ENCODE data around the gene SCUBE1. TPM values are rescaled to one million over a fixed set of nuclear protein-coding genes. Genes with fewer than 3 reads are reported as not detected.

SCUBE1 gene
- total and polyA plus RNA-seq, 2 of the 4 experiments (the other 2 are of a cell fraction): not detected

- intact Hi-C loops (cut with micrococcal nuclease) (no loop called here), dilution Hi-C loops (cut with HindIII; ENCODE audit: low sequenced_read_pairs, unreplicated experiment) (no loop called here), in situ Hi-C loops (cut with MboI; ENCODE audit: low sequenced_read_pairs) (no loop called here)
- H3K4ac ChIP-seq (ENCODE audit: low read depth, low read length): no peak overlapping the region
- no peak overlapping the region for H3K4me3 ChIP-seq (ENCODE audit: insufficient read depth, low read depth, low read length)
- no peaks in the 10 kb centered on the region for H3K9me3 ChIP-seq (ENCODE audit: control insufficient read depth, insufficient read depth, low read length)
- ChIA-PET CTCF (no interaction called here), POLR2A (ENCODE audit: unreplicated experiment) (no interaction called here)
- TF ChIP-seq RAD21 (IDR thresholded peaks at IDR 0.05; ENCODE audit: low read length): no peak
- TF ChIP-seq MXI1 (IDR thresholded peaks at IDR 0.05; ENCODE audit: borderline replicate concordance, low read depth, low read length): no peak
- TF ChIP-seq RCOR1 (IDR thresholded peaks at IDR 0.05; ENCODE audit: insufficient replicate concordance, low read length): no peak
- TF ChIP-seq RFX5 (IDR thresholded peaks at IDR 0.05; ENCODE audit: low read depth, low read length): no peak
- TF ChIP-seq POLR2A (IDR thresholded peaks at IDR 0.05; ENCODE audit: low read depth, low read length): no peak
- TF ChIP-seq CEBPB (IDR thresholded peaks at IDR 0.05; ENCODE audit: low read depth, low read length): no peak
- no peak for TF ChIP-seq NFE2L2 (IDR thresholded peaks at IDR 0.05; ENCODE audit: low read depth, low read length)
- no peak for TF ChIP-seq FOS (IDR thresholded peaks at IDR 0.05; ENCODE audit: low read depth, low read length)
- no peak for TF ChIP-seq CTCF (conservative IDR thresholded peaks at IDR 0.05; ENCODE audit: low read depth, low read length)
- TF ChIP-seq ELK1 (IDR thresholded peaks at IDR 0.05; ENCODE audit: borderline replicate concordance, low read depth, low read length): no peak
- TF ChIP-seq SMC3 (IDR thresholded peaks at IDR 0.05; ENCODE audit: low read depth, low read length): no peak
- TF ChIP-seq CHD1 (IDR thresholded peaks at IDR 0.05; ENCODE audit: low read depth, low read length): no peak
- TF ChIP-seq MAZ (IDR thresholded peaks at IDR 0.05; ENCODE audit: borderline replicate concordance, low read depth, low read length): no peak
- TF ChIP-seq MAFK (IDR thresholded peaks at IDR 0.05; ENCODE audit: low read depth, low read length): no peak
- H4K20me1 ChIP-seq (ENCODE audit: insufficient read depth, low read length): no peaks in the 10 kb centered on the region
- no peak overlapping the region for H2BK120ac ChIP-seq (ENCODE audit: low read depth, low read length)
- H3K14ac ChIP-seq (replicated peaks; ENCODE audit: low read depth, low read length): no peak overlapping the region
- peaks cover 11% of the 10 kb centered on the region; the same call in 1 of the 2 replicates for H3K4me1 ChIP-seq (ENCODE audit: control insufficient read depth, insufficient read depth, low read length)
- H3K9ac ChIP-seq (ENCODE audit: low read depth, low read length): no peak overlapping the region
- no peaks in the 10 kb centered on the region for H3K79me1 ChIP-seq (ENCODE audit: low read depth in 1 of 2, low read length in 2 of 2)
- no peak overlapping the region; a peak in 1 of 4 replicates for H4K8ac ChIP-seq (ENCODE audit: low read depth in 2 of 2, low read length in 2 of 2)
- no peak overlapping the region for H3K27ac ChIP-seq (ENCODE audit: insufficient read depth, low read length)
- H3K4me2 ChIP-seq (ENCODE audit: low read depth, low read length): no peak overlapping the region; the same call in 1 of the 2 replicates
- H4K5ac ChIP-seq (ENCODE audit: low read depth, low read length): no peak overlapping the region
- peaks cover 5% of the 10 kb centered on the region; the same call in 1 of the 2 replicates for H3K27me3 ChIP-seq (ENCODE audit: control insufficient read depth, insufficient read depth, low read length)
- no peaks in the 10 kb centered on the region for H3K36me3 ChIP-seq (ENCODE audit: control insufficient read depth, insufficient read depth, low read length)
- H3K9me1 ChIP-seq (ENCODE audit: insufficient read depth, low read length): peaks cover 6% of the 10 kb centered on the region
- H2AFZ ChIP-seq (replicated peaks; ENCODE audit: low read length, poor library complexity): no peak overlapping the region
- DNase-seq: peak; percentile 11
- H2BK20ac ChIP-seq (ENCODE audit: low read depth, low read length): no peak overlapping the region
- no peak overlapping the region for H3K18ac ChIP-seq (ENCODE audit: low read depth, low read length)
- no peak overlapping the region for H3K56ac ChIP-seq (ENCODE audit: extremely low read depth, insufficient read depth, low read length)
- H2BK15ac ChIP-seq (ENCODE audit: low read depth, low read length): no peak overlapping the region
- no peak overlapping the region for H2AK5ac ChIP-seq (ENCODE audit: low read depth, low read length)
- no peak overlapping the region for H4K91ac ChIP-seq (ENCODE audit: insufficient read depth, low read depth, low read length)
- peak overlapping the region; percentile 20 for H2AK9ac ChIP-seq (replicated peaks; ENCODE audit: low read depth, low read length, poor library complexity)
- no peak overlapping the region for H2BK5ac ChIP-seq (ENCODE audit: low read depth, low read length, poor library complexity, severe bottlenecking)
- 46% methylated on average over 9 of the region's 10 CpGs; no CpG with 5 or more reads in 1 of the 2 experiments for WGBS, 2 experiments (ENCODE audit: extremely low coverage in 2 of 2, insufficient read length in 1 of 2)
- no peak overlapping the region for H3K23ac ChIP-seq (ENCODE audit: low read depth, low read length)
- BruUV-seq (replicated peaks): no TSS peak
- ATAC-seq (ENCODE audit: low read depth): no peak
These were observed 53.0 kb downstream of the SCUBE1 start for GRCh38 chr22:43289976-43290721.

Data from IMR-90 (cell line).